Ovary (tissue), 9 donors: ENCODE data around the gene NUP93. TPM values are rescaled to one million over a fixed set of nuclear protein-coding genes. Genes with fewer than 3 reads are reported as not detected.
A peak's percentile ranks its signal among the peaks of the same experiment; 100 is the strongest.

ENCODE experiments used
- DNase-seq, 5 donors: peaks; one replicate each; pipeline ENCODE4 v3.0.0-alpha.2; 2019 to 2020
- H3K27ac ChIP-seq, 2 donors: fragments of 200-600 bp; one replicate each; pipeline versions ENCODE4 v1.5.1 to v1.8.0; 2019 to 2022
- H3K27me3 ChIP-seq: fragments of 200-600 bp; one replicate; pipeline ENCODE4 v1.8.0; 2022
- H3K36me3 ChIP-seq: fragments of 200-600 bp; sonication (generic); one replicate; pipeline ENCODE4 v1.5.1; 2019
- H3K4me1 ChIP-seq: one replicate; pipeline ENCODE4 v1.8.1; 2013; ENCODE audit warnings: mild to moderate bottlenecking, moderate library complexity; ENCODE audit not compliant: insufficient read depth
- H3K4me3 ChIP-seq: fragments of 200-600 bp; sonication (generic); one replicate; pipeline ENCODE4 v1.5.1; 2017
- H3K9me3 ChIP-seq, 2 donors: fragments of 200-600 bp in 1 of 2; sonication (generic) in 1 of 2; one replicate each; pipeline versions ENCODE4 v1.5.1 to v1.8.1; 2013 to 2019; ENCODE audit warnings: mild to moderate bottlenecking in 1 of 2, moderate library complexity in 1 of 2
- CTCF ChIP-seq, 3 donors: fragments of 450-650 bp in 2 of 3; fragments of 200-600 bp in 1 of 3; IDR thresholded peaks; one replicate each; pipeline versions ENCODE4 v1.5.1 to v1.8.0; 2016 to 2022; ENCODE audit warnings: antibody characterized with exemption in 3 of 3, mild to moderate bottlenecking in 1 of 3
- EP300 ChIP-seq: sonication (generic); formaldehyde crosslinking; IDR thresholded peaks from one replicate; pipeline ENCODE4 v1.6.1; 2017; ENCODE audit warnings: antibody characterized with exemption
- POLR2A ChIP-seq: fragments of 450-650 bp; IDR thresholded peaks from one replicate; pipeline ENCODE4 v1.6.1; 2017; ENCODE audit warnings: antibody characterized with exemption, mild to moderate bottlenecking, moderate library complexity
- WGBS, 3 donors: extraction: QIAGEN DNeasy Blood & Tissue Kit in 1 of 3; methylation state at CpG; one replicate each; pipeline versions ENCODE4 v1.1.5 to v1.1.7; 2013 to 2017; 5-methylcytosine and 5-hydroxymethylcytosine counted together
- intact Hi-C, 4 donors: fragments of 100-400 bp; cut with DNase I; formaldehyde crosslinking; loops; one replicate each; pipeline versions ENCODE4 v1.11.0 to v1.15.1; 2022 to 2023
- polyA plus RNA-seq, 2 donors: library from polyadenylated mRNA; stranded (reverse); fragments of 200-250 nt in 1 of 2; fragments of 350-450 nt in 1 of 2; fragmentation: Illumina TruSeq in 1 of 2; extraction: RNeasy Lipid Tissue Mini Kit (QIAGEN cat#74804) in 1 of 2; gene quantifications; one replicate each; pipeline ENCODE4 v1.2.3, GENCODE V29; 2013 to 2014
- total RNA-seq, 7 donors: library from RNA; depleted of rRNA in 2 of 7; stranded (reverse); fragments of >200 nt in 2 of 7; fragmentation: NEBNext Ultra II Directional in 3 of 7; extraction: Animal tissue kit (Norgen Biotek cat#: 25700) in 3 of 7; gene quantifications; one replicate each; pipeline versions ENCODE4 v1.1.0 to v1.2.4, GENCODE V29; 2016 to 2023
- donor health status: DM: no; HTN: no; CAD: no; lungs with moderate emphysema.
- donor health status: DM: no; HTN: no; CAD: no.
- donor health status: Bipolar disorder and iron deficiency.
- donor health status: DM: yes; HTN: yes; CAD: no.
- donor health status: DM: no; HTN: no; CAD: no.
- donor health status: DM: yes; HTN: yes; CAD: no.

Gene NUP93
- total and polyA plus RNA-seq, 9 donors = 24.1 to 53.9 (median 42.7) TPM

GRCh38 chr16:56862776-56863175, 132.8 kb downstream of the NUP93 start:
- no peaks in the 10 kb centered on the region for H3K27me3 ChIP-seq
- intact Hi-C loops = loop anchor here in 2 of 4 donors (10.0 kb wide), 1 partner anchor 182 kb away; no protein-coding TSS in a partner anchor
- no peaks in the 10 kb centered on the region for H3K9me3 ChIP-seq
- WGBS, 3 donors = 83 to 95% (median 92%) methylated on average over 5 of the region's 5 CpGs
- H3K4me3 ChIP-seq = no peak overlapping the region
- no peaks in the 10 kb centered on the region for H3K36me3 ChIP-seq
- no peak for DNase-seq
- no peak overlapping the region for H3K27ac ChIP-seq
- H3K4me1 ChIP-seq = peaks cover 2% of the 10 kb centered on the region
- TF ChIP-seq EP300 = no peak
- no peak for TF ChIP-seq CTCF (IDR thresholded peaks at IDR 0.05)
- no peak for TF ChIP-seq POLR2A

- 80 to 84% (median 81%) methylated on average over 12 of the region's 12 CpGs for WGBS, 3 donors
- Histone ChIP-seq H3K4me1 (peaks cover 2% of the 10 kb centered on the region), H3K9me3 (no peaks in the 10 kb centered on the region), H3K27ac (no peak within 1 kb of the TSS), H3K36me3 (no peaks in the 10 kb centered on the region), H3K27me3 (no peaks in the 10 kb centered on the region), H3K4me3 (no peak within 1 kb of the TSS)
- DNase-seq = no peak
- intact Hi-C loops = loop anchor here (5.0 to 10.0 kb wide), 5 partner anchors 68 to 187 kb away; no protein-coding TSS in a partner anchor
- TF ChIP-seq CTCF (IDR thresholded peaks at IDR 0.05) = no peak
- TF ChIP-seq POLR2A = no peak
Measured at GRCh38 chr16:56864960-56865359, 135.0 kb downstream of the NUP93 start, which contains the start of gene SLC12A3. Gene SLC12A3 (plus strand): TSS chr16:56865207. CDS start chr16:56865236, 29 bp downstream.

- H3K27ac ChIP-seq = no peak overlapping the region
- no peaks in the 10 kb centered on the region for H3K36me3 ChIP-seq
- H3K4me3 ChIP-seq = no peak overlapping the region
- 90 to 95% (median 92%) methylated on average over 13 of the region's 13 CpGs for WGBS, 3 donors
- no peak for DNase-seq
- H3K4me1 ChIP-seq = peaks cover 2% of the 10 kb centered on the region
- H3K27me3 ChIP-seq = no peaks in the 10 kb centered on the region
- no peaks in the 10 kb centered on the region for H3K9me3 ChIP-seq
- intact Hi-C loops = loop anchor here (5.0 to 10.0 kb wide), 5 partner anchors 68 to 187 kb away; no protein-coding TSS in a partner anchor
- TF ChIP-seq CTCF (IDR thresholded peaks at IDR 0.05) (no peak), EP300 (no peak), POLR2A (no peak)
Measured at GRCh38 chr16:56865394-56866062, 135.6 kb downstream of the NUP93 start.

- Histone ChIP-seq H3K4me3 (no peak overlapping the region), H3K4me1 (peaks cover 2% of the 10 kb centered on the region), H3K9me3 (no peaks in the 10 kb centered on the region), H3K36me3 (no peaks in the 10 kb centered on the region), H3K27me3 (no peaks in the 10 kb centered on the region), H3K27ac (no peak overlapping the region)
- intact Hi-C loops = loop anchor here (5.0 to 10.0 kb wide), 5 partner anchors 70 to 185 kb away; no protein-coding TSS in a partner anchor
- peak in 4 of 5 donors; percentile 31 to 64 (median 42) for DNase-seq
- WGBS, 3 donors = 28 to 40% (median 37%) methylated on average over 21 to 23 of the region's 23 CpGs
- TF ChIP-seq CTCF (IDR thresholded peaks at IDR 0.05) (peak; percentile 66 to 90 (median 84)), EP300 (no peak), POLR2A (no peak)
Measured at GRCh38 chr16:56866955-56867830, 137.3 kb downstream of the NUP93 start.
